OCI-M2 (cell line): ENCODE measurements around the gene NAB1.
"Not testable (repeated sequence)": the region's sequence is repeated elsewhere in the genome, so short reads cannot be mapped to it uniquely, and the experiment has no call there.

ENCODE experiments used
- DNase-seq: peaks from one replicate; lab custom pipeline; 2025; ENCODE audit not compliant: unreplicated experiment; lab: John Stamatoyannopoulos, UW

Gene NAB1

GRCh38 chr2:190649035-190649797 lies at the start of gene NAB1:
Gene NAB1, plus strand, starts transcription at chr2:190649083. Its CDS starts 10,094 bp downstream, at chr2:190659177.
- DNase-seq = no peak

- no peak for DNase-seq
These were observed 49.2 kb upstream of the NAB1 start for GRCh38 chr2:190599546-190600220.

GRCh38 chr2:190600293-190601103 lies 48.4 kb upstream of the NAB1 start:
- DNase-seq = no peak

- DNase-seq = no peak
These were observed 45.5 kb upstream of the NAB1 start for GRCh38 chr2:190603374-190603773.

GRCh38 chr2:190607014-190607597 lies 41.8 kb upstream of the NAB1 start:
- no peak for DNase-seq

- DNase-seq = no peak
These were observed 41.1 kb upstream of the NAB1 start for GRCh38 chr2:190607657-190608357.

GRCh38 chr2:190608863-190609262 lies 40.0 kb upstream of the NAB1 start:
- DNase-seq = not testable (repeated sequence)

- DNase-seq = not testable (repeated sequence)
These were observed 39.5 kb upstream of the NAB1 start for GRCh38 chr2:190609397-190609796.

GRCh38 chr2:190610528-190610927 lies 38.4 kb upstream of the NAB1 start:
- not testable (repeated sequence) for DNase-seq

GRCh38 chr2:190615555-190616200 lies 33.2 kb upstream of the NAB1 start:
- no peak for DNase-seq

- DNase-seq = no peak
These were observed 30.9 kb upstream of the NAB1 start for GRCh38 chr2:190618030-190618429.

GRCh38 chr2:190625691-190626090 lies 23.2 kb upstream of the NAB1 start:
- DNase-seq = no peak

GRCh38 chr2:190626641-190627210 lies 22.2 kb upstream of the NAB1 start:
- DNase-seq = no peak

- no peak for DNase-seq
These were observed 21.2 kb upstream of the NAB1 start for GRCh38 chr2:190627448-190628412.

- no peak for DNase-seq
These were observed 20.1 kb upstream of the NAB1 start for GRCh38 chr2:190628591-190629319.

GRCh38 chr2:190634381-190634780 lies 14.5 kb upstream of the NAB1 start:
- DNase-seq = no peak

GRCh38 chr2:190635781-190636180 lies 13.1 kb upstream of the NAB1 start:
- no peak for DNase-seq

GRCh38 chr2:190636361-190636760 lies 12.5 kb upstream of the NAB1 start:
- no peak for DNase-seq
